ENCODE data around the gene WNT6.

WNT6 gene

GRCh38 chr2:218859556-218859987 is at the start of gene WNT6:
TSS of gene WNT6 (plus strand) at chr2:218859805. CDS start at chr2:218860038, 233 bp downstream.
- DNase-seq = no peak

- no peak for DNase-seq
Observed at GRCh38 chr2:218810256-218810655, 49.3 kb upstream of the WNT6 start.

GRCh38 chr2:218811382-218811781 is 48.2 kb upstream of the WNT6 start:
- no peak for DNase-seq

- no peak for DNase-seq
Observed at GRCh38 chr2:218812096-218812815, 47.3 kb upstream of the WNT6 start.

- no peak for DNase-seq
Observed at GRCh38 chr2:218812861-218813260, 46.7 kb upstream of the WNT6 start.

GRCh38 chr2:218813771-218814460 is 45.7 kb upstream of the WNT6 start:
- DNase-seq = no peak

- no peak for DNase-seq
Observed at GRCh38 chr2:218814540-218815243, 44.9 kb upstream of the WNT6 start.

- DNase-seq = no peak
Observed at GRCh38 chr2:218815244-218815637, 44.4 kb upstream of the WNT6 start.

GRCh38 chr2:218815649-218816048 is 44.0 kb upstream of the WNT6 start:
- DNase-seq = no peak

GRCh38 chr2:218816561-218817011 is 43.0 kb upstream of the WNT6 start:
- no peak for DNase-seq

- no peak for DNase-seq
Observed at GRCh38 chr2:218819093-218819492, 40.5 kb upstream of the WNT6 start.

GRCh38 chr2:218820746-218821369 is 38.7 kb upstream of the WNT6 start:
- DNase-seq = no peak

- DNase-seq = no peak
Observed at GRCh38 chr2:218821605-218822211, 37.9 kb upstream of the WNT6 start.

- DNase-seq = no peak
Observed at GRCh38 chr2:218822622-218823021, 37.0 kb upstream of the WNT6 start.

- no peak for DNase-seq
Observed at GRCh38 chr2:218823196-218823855, 36.3 kb upstream of the WNT6 start.

- no peak for DNase-seq
Observed at GRCh38 chr2:218824004-218824403, 35.6 kb upstream of the WNT6 start.

GRCh38 chr2:218826791-218827190 is 32.8 kb upstream of the WNT6 start:
- no peak for DNase-seq

GRCh38 chr2:218827701-218828476 is 31.7 kb upstream of the WNT6 start:
- DNase-seq = no peak

GRCh38 chr2:218828477-218828778 is 31.2 kb upstream of the WNT6 start:
- DNase-seq = no peak

GRCh38 chr2:218829868-218830451 is 29.6 kb upstream of the WNT6 start:
- DNase-seq = no peak
